ENCODE measurements around the gene DPYD.

The DPYD gene

GRCh38 chr1:97414682-97415312, 506.0 kb downstream of the DPYD start:
- DNase-seq, result no peak

- DNase-seq, result no peak
These were observed 508.1 kb downstream of the DPYD start for GRCh38 chr1:97412737-97413136.

- no peak for DNase-seq
These were observed 508.7 kb downstream of the DPYD start for GRCh38 chr1:97412166-97412565.

- no peak for DNase-seq
These were observed 524.4 kb downstream of the DPYD start for GRCh38 chr1:97396463-97396862.

- no peak for DNase-seq
These were observed 528.1 kb downstream of the DPYD start for GRCh38 chr1:97392701-97393100.

GRCh38 chr1:97385536-97386277, 535.1 kb downstream of the DPYD start:
- no peak for DNase-seq

- DNase-seq, result no peak
These were observed 536.4 kb downstream of the DPYD start for GRCh38 chr1:97384294-97384968.

- DNase-seq, result no peak
These were observed 537.0 kb downstream of the DPYD start for GRCh38 chr1:97383797-97384196.

- no peak for DNase-seq
These were observed 538.6 kb downstream of the DPYD start for GRCh38 chr1:97382206-97382605.

- DNase-seq, result no peak
These were observed 541.3 kb downstream of the DPYD start for GRCh38 chr1:97379387-97380075.

- DNase-seq, result no peak
These were observed 542.2 kb downstream of the DPYD start for GRCh38 chr1:97378596-97378995.

- DNase-seq, result no peak
These were observed 543.3 kb downstream of the DPYD start for GRCh38 chr1:97377432-97378034.

- no peak for DNase-seq
These were observed 547.8 kb downstream of the DPYD start for GRCh38 chr1:97373000-97373399.

GRCh38 chr1:97372531-97372930, 548.3 kb downstream of the DPYD start:
- DNase-seq, result no peak

- no peak for DNase-seq
These were observed 552.5 kb downstream of the DPYD start for GRCh38 chr1:97368296-97368695.

GRCh38 chr1:97366984-97367383, 553.9 kb downstream of the DPYD start:
- no peak for DNase-seq

GRCh38 chr1:97365026-97365425, 555.8 kb downstream of the DPYD start:
- DNase-seq, result no peak

GRCh38 chr1:97364086-97364485, 556.7 kb downstream of the DPYD start:
- no peak for DNase-seq

GRCh38 chr1:97356309-97356708, 564.5 kb downstream of the DPYD start:
- no peak for DNase-seq

GRCh38 chr1:97352936-97353382, 567.9 kb downstream of the DPYD start:
- no peak for DNase-seq

- no peak for DNase-seq
These were observed 569.0 kb downstream of the DPYD start for GRCh38 chr1:97351846-97352245.

- no peak for DNase-seq
These were observed 570.2 kb downstream of the DPYD start for GRCh38 chr1:97350662-97351061.

GRCh38 chr1:97350241-97350640, 570.6 kb downstream of the DPYD start:
- DNase-seq, result no peak
